HG02885 (cell line): ENCODE results near the gene TSR3.
"Not testable (repeated sequence)": the region's sequence is repeated elsewhere in the genome, so short reads cannot be mapped to it uniquely, and the experiment has no call there.

ENCODE experiments used
- ATAC-seq: cut with Tn5 transposase; IDR thresholded peaks from one replicate; pipeline ENCODE4 v1.9.1; 2021; ENCODE audit warnings: mild to moderate bottlenecking; ENCODE audit not compliant: unreplicated experiment, poor library complexity

Gene TSR3

DNA sequence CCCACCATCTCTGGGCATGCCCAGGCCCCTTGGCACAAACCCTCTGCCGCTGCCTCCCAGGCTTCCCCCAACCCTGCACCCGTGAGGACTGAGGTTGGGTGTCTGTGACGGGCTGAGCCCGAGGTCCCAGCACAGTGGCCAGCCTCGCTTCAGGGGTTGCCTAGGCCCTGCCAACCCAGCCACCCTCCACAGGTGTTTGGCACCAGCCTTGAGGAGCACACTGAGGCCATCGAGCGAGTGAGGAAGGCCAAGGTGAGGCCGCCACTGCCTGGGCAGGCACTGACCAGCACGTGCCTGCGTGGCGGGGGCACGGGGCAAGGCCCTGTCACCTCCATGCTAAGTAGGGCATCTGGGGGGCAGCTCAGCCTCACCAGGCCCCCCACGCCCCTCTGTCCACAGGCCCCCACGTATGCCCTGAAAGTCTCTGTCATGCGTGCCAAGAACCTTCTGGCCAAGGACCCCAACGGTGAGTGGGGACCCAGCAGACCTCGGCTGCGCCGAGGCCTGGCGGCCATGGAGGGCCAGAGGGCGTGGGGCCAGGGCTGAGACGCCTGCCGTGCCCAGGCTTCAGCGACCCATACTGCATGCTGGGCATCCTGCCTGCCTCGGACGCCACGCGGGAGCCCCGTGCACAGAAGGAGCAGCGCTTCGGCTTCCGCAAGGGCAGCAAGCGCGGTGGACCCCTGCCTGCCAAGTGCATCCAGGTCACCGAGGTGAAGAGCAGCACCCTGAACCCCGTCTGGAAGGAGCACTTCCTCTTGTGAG is 10.8 kb downstream of the TSR3 start:
- no peak for ATAC-seq

DNA sequence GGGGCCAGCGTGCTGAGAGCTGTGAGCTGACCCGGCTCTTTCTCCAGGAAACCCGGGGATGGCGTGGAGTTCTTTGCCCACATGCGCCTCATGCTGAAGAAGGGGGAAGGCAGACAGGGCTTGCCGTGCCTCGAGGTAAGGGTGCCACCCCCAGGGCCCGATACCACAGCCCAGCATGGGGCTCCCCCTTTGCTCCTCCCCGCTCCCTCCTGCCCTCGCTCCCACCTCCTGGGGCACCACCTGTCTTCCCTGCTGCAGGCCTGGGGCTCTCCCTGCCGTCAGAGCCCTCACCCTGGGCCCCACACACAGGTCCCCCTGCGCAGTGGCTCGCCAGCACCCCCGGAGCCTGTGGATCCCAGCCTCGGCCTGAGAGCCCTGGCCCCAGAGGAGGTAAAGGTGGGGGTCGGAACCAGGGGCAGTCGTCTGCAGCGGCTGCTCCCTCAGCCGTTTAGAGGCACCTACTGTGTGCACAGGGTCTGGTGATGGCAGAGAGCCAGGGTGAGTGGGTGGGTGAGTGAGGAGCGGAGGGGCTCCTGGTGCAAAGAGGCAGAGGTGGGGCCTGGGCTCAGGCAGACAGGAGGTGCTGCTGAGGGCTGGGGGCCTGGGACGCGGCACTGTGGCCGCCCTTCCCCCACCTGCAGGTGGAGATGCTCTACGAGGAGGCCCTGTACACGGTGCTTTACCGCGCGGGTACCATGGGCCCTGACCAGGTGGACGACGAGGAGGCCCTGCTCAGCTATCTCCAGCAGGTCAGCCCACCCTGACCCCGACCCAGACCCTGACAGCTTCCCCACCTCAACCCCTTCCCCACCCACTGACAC is 12.6 kb downstream of the TSR3 start:
- no peak for ATAC-seq

DNA sequence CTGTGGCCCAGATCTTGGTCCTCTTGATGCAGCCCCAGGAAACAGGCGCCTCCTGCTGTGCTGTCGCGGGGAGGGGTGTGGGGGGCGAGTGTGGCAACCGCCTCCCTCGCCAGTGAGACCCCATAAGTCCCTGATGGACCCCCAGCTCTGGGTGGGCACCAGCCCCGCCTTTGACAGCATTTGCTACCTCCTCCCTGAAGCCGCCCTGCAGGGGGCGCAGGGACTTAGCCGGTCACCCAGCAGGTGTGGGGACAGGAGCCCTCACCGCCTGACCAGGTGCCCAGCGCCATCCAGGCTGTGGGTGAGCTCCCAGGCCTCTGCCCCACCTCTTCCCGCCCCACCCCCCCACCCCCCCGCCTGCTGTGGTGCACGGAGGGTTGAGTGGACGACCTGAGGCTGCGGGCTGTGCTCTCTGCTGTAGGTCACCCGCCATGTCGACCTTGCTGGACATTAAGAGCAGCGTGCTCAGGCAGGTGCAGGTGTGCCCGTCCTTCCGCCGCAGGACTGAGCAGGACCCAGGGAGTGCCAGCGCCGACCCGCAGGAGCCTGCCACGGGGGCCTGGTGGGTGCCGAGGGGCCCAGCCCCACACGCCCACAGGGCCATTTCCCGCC is 13.5 kb downstream of the TSR3 start:
- ATAC-seq = no peak

DNA sequence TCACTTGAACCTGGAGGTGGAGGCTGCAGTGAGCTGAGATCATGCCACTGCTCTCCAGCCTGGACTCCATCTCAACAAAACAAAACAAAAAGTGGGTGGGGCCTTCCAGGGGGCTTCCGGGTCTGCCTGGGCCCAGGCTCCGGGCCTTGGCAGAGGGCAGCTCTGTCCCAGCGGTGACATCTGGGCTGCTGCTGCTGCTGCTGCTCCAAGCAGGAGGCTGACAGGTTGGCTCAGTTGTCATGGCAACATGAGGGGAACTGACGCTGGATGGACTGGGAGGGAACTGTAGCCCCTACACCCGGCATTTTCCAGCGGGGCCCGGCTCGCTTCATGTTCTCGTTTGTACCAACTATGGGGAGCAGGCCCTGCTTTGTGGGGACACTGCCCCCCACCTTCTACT is 14.2 kb downstream of the TSR3 start:
- no peak for ATAC-seq

DNA sequence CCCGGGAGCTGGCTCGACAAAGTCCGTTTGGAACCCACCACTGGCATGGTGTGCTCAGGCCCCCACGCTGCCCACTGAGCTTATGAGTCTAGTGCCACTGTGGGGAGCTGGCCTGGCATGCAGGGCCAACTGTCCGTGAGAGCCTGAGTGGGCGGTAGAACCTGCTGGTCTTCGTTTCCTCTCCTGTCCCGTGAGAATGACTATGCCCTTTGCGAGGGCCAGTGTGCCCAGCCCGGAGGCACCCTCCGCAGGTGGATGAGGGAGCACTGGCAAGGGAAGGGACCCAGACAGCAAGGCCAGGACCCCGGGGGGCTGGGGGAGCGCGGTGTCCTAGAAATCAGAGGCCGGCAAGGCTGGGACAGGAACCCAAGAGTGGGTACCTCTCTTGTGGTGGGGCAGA is 15.1 kb downstream of the TSR3 start:
- no peak for ATAC-seq

DNA sequence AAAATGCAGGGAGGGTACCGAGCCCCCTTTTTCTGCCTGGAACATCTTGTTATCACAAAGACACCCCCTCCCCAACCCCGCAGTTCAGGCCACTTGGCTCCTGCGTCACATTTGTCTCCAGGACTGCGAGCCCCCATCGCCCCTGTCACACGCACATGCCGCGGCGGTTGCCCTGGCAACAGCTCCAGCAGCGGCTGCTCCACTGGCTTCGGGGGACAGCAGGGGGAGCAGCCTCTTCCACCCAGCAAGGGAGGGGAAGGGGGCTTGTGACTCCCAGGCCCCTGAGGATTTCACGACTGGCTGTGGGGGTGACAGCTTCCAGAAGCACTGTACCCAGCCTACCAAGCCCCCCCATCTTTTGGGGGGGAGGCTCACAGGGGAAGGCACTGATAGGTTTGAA is 15.7 kb downstream of the TSR3 start:
- ATAC-seq = no peak

DNA sequence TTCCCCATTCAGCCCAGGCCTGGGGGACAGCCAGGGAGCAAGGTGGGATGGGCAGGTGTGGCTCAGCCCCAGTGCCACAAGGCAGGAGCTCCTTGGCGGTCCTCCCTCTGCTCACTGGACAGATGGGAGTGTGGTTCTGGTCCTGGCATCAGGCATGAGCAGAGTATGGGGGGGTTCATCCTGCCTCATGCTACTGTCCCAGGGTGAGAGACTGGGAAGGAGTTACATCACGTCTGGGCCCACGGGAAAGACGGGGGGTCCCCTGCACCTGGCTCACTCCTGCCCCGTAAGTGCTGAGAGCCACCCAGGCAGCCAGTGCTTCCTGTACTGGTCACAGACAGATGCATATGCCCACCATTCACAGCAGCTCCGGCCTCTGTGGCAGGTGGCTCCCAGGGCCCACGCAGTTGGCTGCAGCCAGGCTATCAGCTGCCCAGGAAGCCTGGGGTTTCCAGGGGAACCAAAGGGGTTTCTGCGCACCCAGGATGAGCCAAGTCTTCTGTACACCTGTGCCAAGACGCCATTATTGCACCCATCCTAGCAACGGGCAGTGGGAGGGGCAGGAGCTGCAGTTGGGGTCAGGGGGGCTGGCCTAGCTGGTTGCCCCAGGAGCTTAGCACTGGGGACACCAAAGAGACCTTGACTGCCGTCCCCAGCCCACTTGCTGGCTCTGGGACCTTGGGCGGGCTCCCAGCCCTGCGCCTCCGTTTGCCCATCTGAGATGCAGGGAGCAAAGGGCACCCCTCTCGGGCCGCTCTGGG is 16.3 kb downstream of the TSR3 start:
- ATAC-seq = no peak

DNA sequence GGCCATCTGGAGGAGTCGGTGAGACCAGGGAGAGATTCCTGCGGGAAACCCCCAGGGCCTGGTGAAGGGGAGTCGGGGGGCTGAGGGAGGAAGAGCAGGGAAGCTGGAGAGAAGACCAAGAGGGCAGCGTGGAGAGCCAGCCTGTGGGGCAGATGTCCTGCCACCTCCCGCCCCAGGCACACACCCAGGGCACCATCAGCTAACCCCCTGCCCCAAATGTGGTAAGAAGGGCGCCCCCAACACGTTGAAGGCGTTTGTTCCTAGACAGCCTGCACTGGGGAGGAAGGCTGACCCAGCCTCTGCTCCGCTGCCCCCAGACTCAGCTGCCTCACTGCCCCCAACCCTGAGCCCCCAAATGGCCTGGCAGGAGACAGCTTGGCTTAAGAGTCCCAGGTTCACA is 16.9 kb downstream of the TSR3 start:
- no peak for ATAC-seq

DNA sequence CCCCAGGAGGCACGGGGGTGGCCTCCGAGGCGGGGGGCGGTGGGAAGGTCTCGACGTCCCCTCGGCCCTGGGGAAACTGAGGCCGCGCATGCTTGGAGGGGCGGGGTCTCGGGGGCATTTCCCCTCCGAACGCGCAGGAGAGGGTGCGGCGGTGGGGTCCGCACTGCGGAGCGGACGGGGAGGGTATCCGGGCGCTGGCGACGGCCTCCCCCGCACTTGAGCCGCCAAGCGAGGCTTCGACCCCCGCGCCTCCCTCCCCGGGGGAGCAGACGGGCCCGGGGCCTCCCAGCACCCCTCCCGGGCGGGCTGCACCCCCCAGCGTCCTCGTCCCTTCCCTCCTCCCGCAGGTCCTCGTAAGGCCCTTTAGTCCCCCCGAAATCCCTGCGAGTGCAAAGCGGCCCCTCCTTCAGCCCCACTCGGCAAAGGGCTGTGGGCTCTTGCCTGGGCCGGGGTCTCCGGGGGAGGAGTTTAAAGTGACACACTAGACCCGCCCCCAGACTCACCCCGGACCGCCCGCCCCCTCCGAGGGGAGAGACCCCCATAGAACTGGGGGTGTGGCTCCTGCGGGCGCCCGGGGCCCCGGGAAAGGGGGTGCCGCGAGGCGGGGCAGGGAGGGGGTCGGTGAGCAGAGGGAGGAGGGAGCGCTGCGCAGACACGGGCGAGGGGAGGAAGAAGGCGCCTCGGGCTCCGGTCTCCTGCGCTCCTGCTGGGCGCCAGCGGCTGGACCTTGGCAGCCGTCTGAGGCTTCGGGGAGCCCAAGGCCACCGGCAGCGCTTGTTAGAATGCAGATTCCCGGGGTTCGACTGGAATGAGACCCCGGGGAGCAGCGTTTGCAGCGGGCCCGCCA is 17.6 kb downstream of the TSR3 start:
- no peak for ATAC-seq

DNA sequence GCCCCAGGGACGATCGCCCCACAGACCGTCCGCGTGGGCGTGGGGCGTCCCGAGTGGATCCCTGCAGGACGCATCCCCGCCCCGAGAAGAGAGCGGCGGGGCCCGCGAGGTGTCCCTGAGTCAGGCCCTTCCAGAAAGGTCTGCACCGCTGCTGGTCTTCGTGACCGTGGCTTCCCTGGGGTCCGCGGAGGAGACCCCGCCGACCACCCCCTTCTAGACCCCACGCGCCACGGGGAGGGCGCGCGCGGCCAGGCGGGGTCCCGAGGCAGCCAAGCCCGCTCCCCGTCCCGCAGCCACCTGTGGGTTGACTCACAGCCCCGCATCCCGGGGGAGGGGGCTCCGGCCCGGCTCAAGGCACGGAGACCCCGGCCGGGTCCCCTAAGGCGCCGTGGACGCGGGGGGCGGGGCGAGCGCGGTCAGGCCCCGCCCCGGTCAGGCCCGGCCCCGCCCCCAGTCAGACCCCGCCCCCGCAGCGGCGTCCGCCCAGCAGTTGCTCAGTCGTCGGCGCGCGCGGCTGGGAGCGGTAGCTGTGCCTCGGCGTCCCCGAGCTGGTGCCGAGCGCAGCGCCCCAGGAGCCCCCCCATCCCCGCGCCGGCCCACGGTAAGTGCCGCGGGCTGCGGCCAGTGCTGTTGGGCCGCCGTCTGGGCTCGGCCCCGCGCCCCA is 18.4 kb downstream of the TSR3 start, which contains the start of gene BAIAP3:
Gene BAIAP3 (plus strand): TSS at position 497 of the 664 bp plus-strand sequence. CDS start 4,905 bp downstream, outside the sequence.
- peak; percentile 37 for ATAC-seq

DNA sequence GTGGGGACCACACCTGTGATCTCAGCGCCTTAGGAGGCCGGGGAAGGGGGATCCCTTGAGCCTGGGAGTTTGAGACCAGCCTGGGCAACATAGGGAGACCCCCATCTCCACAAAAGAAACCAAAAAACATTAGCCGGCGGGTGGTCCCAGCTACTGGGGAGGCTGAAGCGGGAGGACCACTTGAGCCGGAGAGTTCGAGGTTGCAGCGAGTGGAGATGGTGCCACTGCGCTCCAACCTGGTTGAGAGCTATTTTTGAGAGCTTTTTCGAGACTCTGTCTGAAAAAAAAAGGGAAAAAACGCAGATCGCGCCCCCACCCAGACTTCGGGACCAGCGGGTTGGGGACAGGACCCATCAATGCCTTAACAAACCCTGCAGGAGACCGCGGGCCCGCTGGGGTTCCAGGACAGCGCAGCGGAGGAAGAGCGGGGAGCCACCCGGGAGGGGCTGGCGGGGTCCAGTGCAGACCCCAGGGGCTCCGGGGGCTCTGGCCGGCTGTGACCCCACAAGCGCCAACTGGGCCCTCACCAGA is 19.0 kb downstream of the TSR3 start:
- ATAC-seq = no peak

DNA sequence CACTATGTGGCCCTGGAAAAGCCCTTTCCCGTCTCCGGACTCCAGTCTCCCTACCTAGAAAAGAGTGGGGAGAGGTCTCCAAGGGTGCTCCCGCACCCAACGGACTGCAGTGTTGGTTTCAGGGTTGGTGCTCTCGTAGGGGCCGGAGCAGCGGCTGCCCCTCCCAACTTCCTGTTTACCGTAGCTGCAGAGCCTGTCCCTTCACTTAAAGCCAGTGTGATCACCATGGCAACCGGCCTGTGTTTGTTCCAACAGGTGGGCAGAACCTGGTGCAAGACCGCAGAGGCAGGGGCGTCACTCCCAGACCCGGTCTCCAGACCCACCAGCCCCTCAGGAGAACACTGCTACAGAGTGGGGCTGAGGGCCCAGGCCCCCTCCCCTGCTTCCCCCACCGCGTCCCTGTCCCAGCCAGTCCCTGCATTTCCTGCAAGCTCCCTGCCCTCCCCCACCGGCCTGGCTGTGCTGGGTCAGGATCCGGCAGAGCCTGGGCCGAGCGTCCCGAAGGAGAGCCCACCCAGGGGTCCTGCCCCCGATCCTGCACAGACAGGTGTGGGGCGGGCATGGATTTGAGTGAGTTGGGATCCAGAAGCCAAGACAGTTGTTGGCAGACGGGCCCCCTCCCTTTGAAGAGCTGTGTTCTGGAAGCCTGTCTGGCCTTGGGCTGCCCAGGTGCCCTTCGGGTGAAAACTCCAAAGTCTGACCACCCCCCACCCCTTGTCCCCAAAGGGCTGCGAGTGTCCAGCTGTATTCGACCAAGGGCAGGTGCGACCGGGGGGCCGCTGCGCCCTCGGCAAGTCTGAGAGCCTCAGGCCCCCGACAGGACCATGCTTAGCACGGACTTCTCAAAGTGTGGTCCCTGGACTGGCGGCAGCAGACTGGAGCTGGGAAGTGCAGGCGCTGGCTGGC is 19.7 kb downstream of the TSR3 start:
- ATAC-seq = no peak

DNA sequence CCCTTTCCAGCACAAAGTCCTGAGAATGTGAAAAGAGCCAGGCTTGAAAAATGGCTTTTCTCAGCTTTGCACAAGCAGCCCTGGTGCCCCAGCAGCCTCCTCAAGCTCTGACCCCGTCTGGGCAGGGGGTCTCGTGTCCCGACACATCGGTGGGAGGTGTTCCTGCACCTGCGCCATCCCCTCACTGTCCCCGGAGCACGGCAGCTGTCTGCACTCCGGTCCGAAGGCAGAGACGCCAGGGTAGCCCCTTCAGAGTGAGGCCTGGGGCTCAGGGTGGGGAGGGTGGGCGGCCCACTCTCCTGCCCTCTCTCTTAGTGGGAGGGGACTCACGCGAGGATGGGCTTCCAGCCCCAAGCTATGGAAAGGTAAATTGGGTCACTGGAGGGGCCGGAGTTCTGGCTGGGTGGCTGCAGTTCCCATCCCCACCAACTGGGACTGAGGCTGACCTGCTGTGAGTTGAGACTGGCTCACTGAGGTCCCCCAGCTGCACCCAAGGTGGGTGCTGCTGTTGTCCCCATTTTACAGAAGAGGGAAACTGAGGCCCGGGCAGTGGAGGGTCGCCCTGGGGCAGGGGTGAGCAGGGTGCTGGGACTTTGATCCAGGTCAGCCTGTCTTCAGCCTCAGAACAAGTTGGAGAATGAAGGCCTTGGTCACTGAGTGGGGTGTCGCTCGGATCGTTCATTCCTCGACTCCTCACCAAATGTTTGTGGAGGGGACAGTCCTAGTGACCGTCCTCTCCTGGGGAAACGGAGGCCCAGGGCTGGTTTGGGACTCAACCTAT is 20.6 kb downstream of the TSR3 start:
- ATAC-seq = no peak

DNA sequence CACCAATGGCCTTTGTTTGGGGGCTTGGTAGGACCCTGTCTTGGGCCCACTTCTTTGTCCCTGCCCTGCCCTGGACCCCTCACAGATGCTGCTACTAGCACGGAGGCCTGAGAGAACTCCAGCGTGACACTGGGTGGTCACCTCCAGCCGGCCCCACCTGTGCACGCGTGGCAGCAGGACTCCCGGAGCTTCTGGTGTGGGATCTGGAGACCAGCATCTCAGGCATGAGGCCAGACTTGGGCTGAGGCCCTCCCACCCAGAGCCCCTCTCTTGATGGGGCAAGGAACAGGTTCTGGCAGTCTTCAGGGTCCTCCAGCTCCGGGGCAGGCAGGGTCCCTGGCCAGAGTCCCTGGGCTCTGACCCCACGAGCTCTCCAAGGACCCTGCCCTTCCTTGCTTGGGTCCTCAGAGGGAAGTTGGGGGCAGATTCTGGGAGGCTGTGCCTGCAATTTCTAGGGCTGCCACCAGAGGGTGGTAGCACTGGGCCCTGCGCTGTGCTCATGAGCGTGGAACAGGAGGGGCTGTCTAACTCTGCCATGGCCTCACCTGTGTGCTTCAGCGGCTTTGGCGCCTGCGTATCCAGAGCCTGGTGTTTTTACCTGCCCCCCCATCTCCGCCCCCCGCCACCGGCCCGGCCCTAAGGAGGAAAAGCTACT is 21.3 kb downstream of the TSR3 start:
- no peak for ATAC-seq

DNA sequence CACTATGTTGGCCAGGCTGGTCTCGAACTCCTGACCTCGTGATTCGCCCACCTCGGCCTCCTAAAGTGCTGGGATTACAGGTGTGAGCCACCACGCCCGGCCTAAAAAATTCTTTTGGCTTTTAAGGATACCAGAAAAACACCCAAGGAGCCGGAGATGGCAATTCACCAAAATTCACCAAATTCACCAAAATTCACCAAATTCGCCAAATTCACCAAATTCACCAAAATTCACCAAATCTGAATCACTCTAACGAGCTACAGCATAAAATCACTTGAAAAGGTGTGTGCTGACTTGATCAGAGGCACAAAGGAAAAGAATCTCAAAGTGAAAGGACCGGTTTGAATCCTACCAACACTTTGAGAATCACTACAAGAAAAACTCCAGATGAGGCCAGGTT is 22.7 kb downstream of the TSR3 start:
- not testable (repeated sequence) for ATAC-seq

DNA sequence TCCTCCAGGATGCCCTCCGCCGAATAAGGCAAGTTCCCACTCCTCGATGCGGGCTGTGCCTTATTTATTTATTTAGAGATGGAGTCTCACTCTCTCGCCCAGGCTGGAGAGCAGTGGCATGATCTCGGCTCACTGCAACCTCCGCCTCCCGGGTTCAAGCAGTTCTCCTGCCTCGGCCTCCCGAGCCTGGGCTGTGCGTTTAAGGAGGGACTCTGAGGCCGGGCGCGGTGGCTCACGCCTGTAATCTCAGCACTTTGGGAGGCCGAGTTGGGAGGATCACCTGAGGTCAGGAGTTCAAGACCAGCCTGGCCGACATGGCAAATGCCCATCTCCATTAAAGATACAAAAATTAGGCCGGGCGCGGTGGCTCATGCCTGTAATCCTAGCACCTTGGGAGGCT is 23.5 kb downstream of the TSR3 start:
- not testable (repeated sequence) for ATAC-seq

DNA sequence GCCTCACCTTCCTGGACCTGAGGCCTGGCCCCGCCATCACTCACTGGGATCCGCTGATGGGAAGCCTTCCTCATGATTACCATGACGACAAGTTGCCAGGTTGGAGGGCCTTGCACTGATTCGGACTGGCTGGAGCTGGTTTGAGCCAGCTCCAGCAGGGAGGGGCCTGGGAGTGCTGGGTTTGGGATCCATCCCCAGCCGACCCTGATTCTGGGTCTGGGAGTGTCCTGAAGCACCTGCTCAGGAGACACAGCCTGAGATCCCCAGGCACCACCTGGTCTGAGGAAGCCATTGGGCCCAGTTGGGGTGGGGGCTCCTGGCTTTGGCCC is 24.1 kb downstream of the TSR3 start:
- no peak for ATAC-seq
